Activated CD4-positive, alpha-beta T cell treated with anti-CD3 and anti-CD28 coated beads for 1 hour (primary cell): Measurements from ENCODE around the gene DIPK1A.
A peak's percentile ranks its signal among the peaks of the same experiment; 100 is the strongest.

Source experiments
- DNase-seq: peaks from one replicate; pipeline ENCODE4 v3.0.0-alpha.2; 2020

Gene DIPK1A

DNA sequence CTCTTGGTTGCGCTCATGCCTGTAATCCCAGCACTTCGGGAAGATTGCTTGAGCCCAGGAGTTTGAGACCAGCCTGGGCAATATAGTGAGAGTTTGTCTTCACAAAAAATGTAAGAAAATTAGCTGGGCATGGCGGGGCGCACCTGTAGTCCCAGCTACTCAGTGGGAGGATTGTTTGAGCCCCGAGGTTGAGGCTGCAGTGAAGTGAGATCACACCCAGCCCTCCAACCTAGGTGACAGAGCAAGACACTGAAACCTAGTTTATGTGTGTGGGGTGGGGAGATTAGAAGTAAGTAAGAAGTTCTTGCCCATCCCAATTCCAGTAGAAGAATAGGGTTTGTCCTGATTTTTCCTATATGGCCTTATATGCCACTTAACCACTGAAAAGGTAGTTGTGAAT is 127.4 kb downstream of the DIPK1A start:
- no peak for DNase-seq

DNA sequence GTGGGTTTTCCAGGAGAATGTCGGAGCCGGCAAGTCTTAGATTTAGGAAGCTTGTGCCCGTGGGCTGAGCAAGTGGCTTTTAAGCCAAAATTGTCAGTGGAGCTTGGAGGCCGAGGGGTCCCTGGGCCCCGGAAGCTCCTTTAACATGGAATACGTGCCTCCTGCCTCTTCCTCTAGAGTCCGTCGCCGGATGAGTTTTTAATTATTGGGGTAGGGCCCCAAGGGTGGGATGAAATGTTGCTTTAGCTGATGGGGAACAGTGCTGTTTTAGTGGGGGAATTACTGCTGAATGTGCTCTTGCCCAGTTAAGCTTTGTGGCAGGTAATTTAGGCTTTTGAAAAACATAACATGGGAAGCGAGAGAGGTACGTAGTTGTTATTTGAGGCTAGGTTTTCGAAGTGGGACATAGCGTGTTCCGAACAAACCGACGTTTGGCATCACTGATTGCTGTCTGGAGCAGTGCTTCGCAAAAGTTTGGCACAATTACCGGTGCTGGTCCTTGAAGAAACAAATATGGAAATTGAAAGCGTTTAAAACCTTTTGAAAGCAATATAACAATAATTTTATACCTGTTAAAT is 128.6 kb downstream of the DIPK1A start:
- no peak for DNase-seq

DNA sequence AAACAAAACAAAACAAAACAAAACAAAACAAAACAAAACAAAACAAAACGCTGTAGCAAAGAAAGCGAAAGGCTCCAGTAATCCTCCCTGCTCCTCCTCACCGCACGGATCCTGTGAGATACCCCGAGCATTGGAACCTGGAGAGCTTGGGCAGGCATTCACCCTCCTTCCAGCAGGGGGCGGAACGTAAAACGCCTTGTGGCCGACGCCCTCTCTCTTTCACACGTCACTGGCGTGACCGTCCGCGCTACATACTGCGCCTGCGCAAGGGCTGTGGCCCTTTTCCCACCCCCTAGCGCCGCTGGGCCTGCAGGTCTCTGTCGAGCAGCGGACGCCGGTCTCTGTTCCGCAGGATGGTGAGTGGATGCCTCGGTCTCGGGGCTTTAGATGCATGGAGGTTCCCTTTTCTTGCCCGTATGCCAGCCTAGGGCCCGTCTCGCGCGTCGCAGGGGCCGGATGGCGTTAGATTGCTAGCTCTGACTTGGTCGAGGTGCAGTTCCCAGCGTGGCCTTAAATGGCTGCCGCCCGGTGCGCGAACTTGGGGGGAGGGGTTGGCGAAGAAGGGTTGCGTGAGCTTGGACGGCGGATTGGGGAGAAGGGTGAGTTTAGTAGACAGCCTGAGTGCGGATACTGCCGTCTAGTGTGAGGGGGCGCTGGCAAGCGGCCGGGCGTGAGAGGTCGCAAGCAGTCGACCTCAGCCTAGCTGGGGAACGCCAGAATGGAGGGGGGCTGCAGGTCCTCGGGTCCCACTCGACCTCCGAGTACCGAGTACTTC is 129.3 kb downstream of the DIPK1A start, which contains the start of gene RPL5:
RPL5 (plus strand) TSS at position 279 of the 775 bp plus-strand sequence; CDS start at position 354, 75 bp downstream.
- peak; percentile 96 for DNase-seq

DNA sequence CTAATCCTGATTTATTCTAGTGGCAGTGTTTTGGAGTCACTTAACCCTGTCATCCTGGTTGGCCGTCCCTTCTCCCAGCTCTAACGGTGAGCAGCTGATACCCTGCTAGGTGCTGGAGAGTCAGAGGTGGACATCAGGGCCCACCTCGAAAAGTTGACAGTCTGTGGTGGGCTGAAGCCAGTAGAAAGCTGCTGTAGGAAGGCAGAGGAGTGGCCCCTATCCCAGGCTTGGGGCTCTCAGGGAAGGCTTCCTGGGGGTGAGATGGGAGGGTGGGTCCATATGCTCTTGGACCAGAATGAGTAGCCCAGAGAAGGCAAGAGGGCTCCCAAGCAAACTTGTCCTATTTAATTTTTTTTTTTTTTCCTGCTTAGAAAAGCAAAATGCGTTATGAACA is 129.9 kb downstream of the DIPK1A start:
- no peak for DNase-seq

DNA sequence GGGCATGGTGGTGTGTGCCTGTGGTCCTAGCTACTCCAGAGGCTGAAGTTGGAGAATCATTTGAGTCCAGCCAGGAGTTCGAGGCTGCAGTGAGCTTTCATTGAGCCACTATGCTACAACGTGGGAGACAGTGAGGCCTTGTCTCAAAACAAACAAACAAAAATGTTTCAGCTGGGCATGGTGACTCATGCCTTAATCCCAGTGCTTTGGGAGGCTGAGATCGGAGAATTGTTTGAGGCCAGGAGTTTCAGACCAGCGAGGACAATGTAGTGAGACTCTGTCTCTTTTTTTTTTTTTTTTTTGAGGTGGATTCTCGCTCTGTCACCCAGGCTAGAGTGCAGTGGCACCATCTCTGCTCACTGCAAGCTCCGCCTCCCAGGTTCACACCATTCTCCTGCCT is 134.5 kb downstream of the DIPK1A start:
- DNase-seq = no peak

DNA sequence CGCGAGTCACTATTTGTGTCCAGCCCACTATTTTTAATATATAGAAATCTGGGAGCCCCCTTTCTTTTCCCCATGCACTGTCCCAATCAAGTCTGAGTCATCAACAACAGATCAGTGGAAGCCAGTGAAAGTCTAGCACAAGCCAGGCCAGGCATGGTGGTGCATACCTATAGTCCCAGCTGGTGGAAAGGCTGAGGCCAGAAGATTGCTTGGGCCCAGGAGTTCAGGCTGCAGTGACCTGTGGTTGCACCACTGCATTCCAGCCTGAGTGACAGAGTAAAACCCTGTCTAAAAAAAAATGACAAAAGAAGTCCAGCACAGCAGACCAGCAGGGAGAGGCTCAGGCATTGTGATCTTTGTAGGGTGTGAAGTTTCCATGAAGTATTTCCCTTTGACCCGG is 138.4 kb downstream of the DIPK1A start:
- no peak for DNase-seq

DNA sequence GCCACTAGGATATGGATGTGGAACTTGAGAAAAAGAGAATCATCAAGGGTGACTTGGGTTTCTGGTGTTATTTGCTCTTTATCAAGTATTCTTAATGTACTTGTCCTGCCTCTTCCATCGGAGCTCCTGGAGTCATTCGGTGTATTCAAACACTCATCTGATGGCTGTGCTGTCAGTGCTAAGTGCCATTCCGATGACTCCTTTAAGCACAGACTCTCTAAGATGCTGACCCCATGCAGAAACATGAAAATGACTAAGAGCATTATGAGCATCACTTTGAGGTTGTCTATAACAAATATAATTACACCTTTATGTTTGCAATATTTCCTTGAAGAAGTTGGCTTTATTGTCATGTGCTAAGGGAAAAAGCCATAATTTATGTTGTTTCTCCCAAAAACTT is 140.7 kb downstream of the DIPK1A start:
- DNase-seq = no peak

DNA sequence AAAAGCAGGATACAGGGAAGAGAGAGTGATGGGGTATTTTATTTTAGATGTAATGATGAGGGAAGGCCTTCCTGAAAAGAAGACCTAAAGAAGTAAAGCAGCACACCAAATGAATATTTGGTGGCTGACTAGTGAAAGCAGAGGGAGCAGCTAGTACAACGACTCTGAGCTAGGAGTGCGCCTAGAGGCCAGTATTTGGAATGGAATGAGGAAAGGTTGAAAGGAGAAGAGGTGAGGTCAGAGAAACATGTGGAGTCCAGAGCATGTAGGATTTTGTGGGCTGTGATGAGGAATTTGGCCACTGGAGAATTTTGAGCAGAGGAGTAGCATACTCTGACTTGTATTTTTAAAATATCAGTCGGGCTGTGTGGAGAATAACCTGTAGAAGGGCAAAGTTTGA is 141.2 kb downstream of the DIPK1A start:
- DNase-seq = no peak

DNA sequence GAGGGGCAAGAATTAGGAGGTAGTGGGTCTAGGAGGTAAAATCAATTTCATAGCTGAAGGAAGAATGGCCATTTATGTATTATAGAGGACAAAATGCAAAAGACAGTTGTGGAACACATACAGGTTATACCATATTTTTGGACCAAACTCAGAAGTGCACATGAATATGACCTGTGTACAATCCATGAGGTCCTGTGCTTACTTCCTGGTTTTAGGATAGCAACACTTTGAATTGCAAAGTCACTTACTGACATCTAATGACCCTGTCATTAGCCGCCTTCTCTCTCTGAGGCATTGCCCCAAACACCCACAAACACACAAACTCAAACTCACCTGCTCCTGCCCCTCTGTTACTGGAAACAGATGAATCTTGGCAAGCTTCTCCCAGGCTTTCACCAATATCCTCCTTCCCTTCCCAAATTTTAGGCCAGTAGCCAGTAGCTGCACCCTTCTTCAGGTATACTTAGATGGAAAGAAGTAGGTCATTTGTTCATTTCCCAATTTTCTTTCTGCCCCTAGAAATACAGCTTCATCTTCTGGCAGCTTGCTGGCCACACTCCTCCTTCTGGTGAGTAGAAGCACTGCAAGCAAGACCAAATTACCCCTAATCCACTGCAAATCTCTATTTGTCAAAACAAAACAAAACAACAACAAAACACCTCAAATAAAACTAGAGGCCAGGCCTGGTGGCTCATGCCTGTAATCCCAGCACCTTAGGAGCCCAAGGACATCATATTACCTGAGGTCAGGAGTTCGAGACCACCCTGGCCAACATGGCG is 143.1 kb downstream of the DIPK1A start:
- DNase-seq = no peak

DNA sequence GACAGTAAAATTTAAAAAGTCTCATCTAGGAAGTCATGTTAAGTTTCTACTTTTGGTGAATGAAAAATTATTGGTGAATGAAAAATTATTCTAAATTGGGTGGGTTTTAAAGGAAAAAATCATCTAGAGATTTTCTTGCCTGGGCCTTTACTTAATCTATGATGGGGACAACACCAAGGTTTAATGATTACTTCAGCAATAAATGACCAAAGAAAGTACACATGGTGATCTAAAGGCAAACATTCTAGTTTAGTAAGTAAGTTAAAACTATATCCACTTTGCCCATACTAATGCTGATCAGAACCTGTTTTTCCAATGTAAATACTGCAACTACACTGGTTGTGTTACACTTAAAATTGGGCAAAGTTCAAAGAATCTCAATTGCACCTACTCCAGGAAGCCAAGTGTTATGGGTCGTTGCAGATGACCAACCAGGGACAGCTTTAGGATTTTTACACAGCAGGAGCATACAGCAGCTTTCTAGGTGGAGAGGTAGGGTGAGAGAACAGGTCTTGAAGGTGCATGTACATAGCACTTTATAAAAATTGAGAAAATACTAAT is 144.0 kb downstream of the DIPK1A start:
- no peak for DNase-seq

DNA sequence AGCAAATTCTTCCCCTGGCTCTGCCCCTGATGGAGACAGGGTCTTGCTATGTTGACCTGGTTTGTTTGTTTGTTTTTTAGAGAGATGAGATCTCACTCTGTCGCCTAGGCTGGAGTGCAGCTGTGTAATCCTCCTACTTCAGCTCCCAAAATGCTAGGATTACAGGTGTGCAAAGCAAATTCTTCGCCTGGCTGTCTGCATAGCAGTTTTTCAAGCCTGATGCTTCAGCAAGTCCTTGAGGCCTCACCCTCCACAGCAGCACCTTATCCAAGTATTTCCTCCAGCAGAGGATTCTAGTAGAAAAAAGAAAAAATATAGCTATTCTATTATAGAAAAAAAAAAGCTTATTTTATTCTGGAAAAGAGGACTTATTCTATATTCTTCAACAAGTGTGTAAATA is 144.5 kb downstream of the DIPK1A start:
- no peak for DNase-seq

DNA sequence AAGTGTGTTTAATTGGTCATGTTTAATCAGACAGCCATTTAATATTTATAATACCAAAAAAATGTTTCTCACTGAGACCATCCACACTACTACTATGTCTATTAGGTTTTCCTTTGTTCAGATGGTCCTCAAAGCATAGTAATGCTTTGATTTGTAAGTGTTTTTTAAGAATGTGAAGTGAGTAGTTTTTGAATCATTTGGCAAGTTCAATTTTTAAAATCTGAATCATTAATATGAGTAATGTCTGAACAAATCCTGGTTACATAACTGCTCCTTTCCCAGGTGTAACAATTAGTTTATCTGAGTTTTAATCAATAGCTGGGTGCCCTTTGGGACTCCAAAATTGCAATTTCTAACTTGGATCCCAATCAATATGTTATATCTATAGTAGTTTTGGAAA is 152.9 kb downstream of the DIPK1A start:
- no peak for DNase-seq

DNA sequence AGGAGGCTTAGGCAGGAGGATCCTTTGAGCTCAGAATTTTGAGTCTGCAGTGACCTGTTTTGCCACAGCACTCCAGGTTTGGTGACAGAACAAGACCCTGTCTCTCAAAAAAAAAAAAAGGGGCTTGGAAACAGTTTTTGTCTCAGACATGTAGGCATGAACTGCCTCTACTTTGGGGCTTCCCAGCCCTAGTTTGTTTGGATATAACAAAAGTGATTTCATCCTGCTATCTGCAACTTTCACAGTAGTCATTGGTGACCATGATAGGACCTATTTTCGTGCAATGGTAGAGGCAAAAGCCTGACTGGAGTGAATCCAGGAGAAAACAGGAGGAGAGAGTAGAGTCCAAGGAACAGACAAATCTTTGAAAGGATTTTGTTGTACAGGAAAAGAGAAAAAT is 156.0 kb downstream of the DIPK1A start:
- DNase-seq = no peak

DNA sequence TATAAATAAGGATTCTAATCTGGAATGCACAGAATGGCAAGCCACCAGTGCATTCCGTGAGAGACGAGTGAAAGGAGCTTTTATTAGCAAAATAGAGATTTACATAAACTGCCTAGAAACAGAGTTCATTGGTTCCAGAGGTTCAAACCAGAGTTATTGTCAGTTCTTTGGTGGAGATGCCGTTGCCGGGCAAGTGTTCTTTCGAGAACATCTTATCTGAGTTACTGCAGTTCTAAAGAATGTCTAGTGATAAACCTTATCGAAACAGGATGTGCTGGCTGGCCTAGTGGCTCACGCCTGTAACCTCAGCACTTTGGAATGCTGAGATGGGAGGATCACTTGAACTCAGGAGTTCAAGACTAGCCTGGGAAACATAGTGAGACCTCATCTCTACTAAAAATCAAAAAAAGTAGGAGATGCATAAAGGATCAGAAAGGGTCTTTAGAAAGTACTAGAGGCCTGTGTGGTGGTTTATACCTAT is 156.5 kb downstream of the DIPK1A start:
- no peak for DNase-seq

DNA sequence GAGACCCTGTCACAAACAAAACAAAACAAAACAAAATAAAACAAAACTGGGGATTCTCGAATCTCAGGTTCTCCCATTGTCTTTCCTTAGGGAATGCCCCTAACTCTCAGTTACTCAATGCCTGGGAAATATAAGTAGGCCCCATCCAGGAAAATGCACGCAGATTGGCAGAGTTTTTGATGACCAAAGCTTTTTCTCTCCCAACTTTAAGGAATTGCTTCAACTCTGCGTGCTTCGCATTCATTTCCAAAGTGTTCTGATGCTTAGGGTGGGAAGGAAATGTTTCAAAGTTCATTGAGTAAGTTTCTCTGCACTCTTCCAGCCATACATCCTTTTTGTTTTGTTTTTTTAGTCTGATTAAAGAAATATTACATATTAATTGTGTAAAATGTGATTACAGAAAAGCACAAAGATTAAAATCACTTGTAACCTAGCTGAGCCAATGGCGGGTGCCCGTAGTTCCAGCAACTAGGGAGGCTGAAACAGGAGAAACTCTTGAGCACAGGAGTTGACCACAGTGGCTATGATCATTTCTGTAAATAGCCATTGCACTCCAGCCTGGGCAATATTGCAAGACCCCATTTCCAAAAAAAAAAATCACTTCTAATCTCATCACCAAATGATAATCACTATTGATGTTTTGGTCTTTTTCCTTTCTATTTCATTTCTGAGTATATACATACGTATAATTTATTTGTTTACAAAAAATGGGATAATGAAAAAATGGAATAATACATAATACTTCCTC is 157.9 kb downstream of the DIPK1A start:
- no peak for DNase-seq

DNA sequence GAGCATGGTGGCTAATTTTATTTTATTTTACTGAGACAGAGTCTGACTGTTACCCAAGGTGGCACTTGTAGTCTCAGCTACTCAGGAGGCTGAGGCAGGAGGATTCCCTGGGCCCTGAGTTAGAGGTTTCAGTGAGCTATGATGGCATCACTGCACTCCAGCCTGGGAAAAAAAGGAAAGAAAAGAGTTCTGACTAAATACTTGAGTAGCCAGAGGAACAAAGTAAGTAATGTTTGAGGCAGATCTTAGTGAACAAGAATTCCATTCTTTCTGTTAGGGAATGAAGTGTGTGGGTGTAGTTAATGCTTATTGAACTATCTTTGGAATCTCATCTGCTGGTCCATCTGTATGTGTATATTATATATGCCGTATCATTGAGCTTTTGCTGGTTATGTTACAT is 163.3 kb downstream of the DIPK1A start:
- DNase-seq = no peak

DNA sequence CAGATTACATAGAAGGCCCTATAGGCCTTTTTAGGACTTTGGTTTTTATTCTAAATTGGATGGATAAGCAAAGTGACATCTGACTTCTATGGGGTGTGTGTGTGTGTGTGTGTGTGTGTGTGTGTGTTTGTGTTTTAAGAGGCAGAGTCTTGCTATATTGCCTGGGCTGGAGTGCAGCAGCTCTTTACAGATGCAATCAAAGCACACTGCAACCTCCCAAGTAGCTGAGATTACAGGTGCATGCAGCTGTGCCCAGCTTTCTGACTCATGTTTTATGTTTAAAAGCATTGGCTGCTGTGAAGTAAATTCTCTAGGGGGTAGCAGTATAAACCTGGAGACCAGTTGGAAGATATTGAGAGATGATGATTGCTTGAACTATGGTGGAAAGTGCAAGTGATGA is 164.0 kb downstream of the DIPK1A start:
- no peak for DNase-seq

DNA sequence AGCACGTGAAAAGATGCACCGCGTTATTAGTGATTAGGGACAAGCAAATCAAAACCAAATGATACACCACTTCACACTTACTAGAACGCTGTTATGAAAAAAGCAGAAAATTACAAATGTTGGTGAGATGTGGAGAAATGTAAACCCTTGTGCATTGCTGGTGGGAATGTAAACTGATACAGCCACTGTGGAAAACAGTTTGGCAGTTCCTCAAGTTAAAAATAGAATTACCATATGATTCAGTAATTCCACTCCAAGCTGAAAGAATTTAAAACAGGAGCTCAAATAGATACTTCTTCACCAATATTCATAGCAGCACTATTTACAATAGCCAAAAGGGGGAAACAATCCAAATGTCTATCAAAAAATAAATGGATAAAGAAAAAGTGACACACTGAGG is 166.1 kb downstream of the DIPK1A start:
- DNase-seq = no peak

DNA sequence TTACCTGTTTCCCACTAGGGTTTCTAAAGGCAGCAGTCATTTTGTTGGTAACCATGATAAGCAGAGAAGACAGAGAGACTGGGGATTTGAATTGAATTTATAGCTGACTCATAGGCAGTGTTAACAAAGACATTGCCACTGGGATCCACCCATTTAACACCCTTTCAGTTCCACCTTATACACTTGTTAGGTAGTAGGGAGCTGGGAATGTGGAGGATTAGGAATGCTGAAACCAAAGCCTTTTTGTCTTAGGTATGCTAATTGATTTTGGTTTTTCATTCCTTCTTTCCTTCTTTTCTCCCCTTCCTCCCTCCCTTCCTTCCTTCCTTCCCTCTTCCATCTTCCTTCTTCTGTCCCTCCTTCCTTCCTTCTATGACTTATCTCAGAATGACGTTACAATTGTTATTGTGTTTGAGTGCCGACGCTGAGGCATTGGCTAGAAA is 168.9 kb downstream of the DIPK1A start:
- DNase-seq = no peak
